HG02943 (cell line): ENCODE data around the gene DEGS2.

Source experiments
- ATAC-seq: cut with Tn5 transposase; IDR thresholded peaks from one replicate; pipeline ENCODE4 v1.9.1; 2021; ENCODE audit warnings: mild to moderate bottlenecking, low read depth, moderate library complexity; ENCODE audit not compliant: unreplicated experiment

DEGS2 gene

DNA sequence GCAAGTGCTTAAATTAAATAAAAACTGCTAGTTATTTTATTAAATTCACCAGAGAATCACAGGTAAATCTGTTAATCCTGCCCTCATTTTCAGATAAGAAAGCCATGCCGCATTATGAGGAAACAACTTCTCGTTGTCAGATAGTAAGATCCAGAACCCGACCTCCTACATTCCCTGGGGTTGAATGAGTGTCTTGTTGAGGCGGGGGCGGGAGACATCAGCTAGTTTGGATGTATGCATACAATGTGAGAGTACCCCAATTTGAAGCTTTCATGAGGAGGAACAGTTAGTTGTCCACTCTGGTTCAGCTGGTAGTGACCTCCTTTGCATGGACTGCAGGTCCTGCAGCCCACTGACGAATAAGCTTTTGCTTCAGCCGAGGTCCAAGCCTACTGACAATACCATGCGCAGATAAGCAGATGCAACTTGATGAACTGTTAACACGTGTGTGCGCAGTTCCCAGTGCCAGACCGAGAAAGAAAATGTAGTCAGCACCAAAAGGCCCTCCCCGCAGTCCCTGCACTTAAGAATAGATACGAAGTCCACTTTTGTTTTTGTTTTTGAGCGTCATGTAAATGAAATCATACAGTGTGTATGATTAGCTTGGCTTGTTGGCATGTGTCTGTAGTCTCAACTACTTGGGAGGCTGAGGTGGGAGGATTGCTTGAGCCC, 59.3 kb downstream of the DEGS2 start:
- ATAC-seq, result no peak

DNA sequence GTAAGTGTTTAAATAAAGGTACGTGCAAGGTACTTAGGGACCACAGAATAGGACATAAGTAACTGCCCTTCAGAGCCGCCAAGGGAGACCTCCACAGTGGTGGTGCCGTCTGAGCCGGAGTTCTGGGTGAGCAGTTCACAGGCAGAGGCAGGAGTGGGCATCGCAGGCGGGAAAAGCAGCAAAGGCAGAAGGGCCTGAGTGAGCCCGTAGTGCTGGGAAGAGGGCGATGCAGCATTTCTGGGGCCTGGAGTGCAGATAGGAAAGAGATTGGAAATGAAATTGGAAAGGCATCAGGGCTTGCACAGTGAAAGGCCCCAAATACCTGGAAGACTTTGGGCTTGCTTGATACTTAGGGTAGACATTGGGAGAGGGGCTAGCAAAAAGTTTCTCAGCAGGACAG, 61.3 kb downstream of the DEGS2 start:
- ATAC-seq, result no peak

DNA sequence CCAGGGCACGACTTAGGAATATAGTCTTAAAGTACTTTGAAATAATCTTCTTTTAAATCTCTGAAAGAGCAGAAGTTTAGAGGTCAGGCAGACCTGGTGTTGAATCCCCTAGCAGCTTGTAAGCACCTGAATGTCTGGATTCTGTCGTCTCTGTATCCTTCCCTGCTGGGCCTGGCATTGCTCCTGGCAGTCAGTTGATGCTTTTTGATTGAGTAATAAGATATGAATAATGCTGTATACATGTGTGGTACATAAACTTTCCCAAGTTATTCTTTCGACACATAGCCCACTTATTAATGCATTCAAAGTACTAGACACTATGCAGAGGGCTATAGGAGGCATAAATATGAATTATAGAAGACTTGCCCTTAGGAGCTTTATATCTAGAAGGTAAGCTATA, 62.8 kb downstream of the DEGS2 start:
- ATAC-seq, result no peak
